H9 (cell line): ENCODE measurements around the gene KIAA0513. TPM values are rescaled to one million over a fixed set of nuclear protein-coding genes. Genes with fewer than 3 reads are reported as not detected.

Experiments
- DNase-seq: peaks from one replicate; pipeline ENCODE4 v3.0.0-alpha.2; 2017
- H2AFZ ChIP-seq: one replicate; pipeline ENCODE4 v1.6.1; 2013; ENCODE audit warnings: mild to moderate bottlenecking, low read length, control low read depth, moderate library complexity
- H2AK5ac ChIP-seq: 2 replicates; pipeline ENCODE4 v1.6.1; 2013; ENCODE audit warnings: low read length, control low read depth, mixed read lengths; ENCODE audit not compliant: insufficient read length
- H2BK120ac ChIP-seq: one replicate; pipeline ENCODE4 v1.6.1; 2013; ENCODE audit warnings: low read depth, mild to moderate bottlenecking, low read length, control low read depth, inconsistent platforms; ENCODE audit not compliant: poor library complexity, severe bottlenecking
- H2BK12ac ChIP-seq: 2 replicates; pipeline ENCODE4 v1.6.1; 2013; ENCODE audit warnings: low read length, control low read depth, mixed read lengths, low read depth; ENCODE audit not compliant: insufficient read length
- H2BK15ac ChIP-seq: 2 replicates; pipeline ENCODE4 v1.6.1; 2013; ENCODE audit warnings: low read depth, low read length, control low read depth
- H2BK20ac ChIP-seq: one replicate; pipeline ENCODE4 v1.6.1; 2013; ENCODE audit warnings: low read depth, mild to moderate bottlenecking, low read length, control low read depth, inconsistent platforms; ENCODE audit not compliant: poor library complexity, severe bottlenecking
- H2BK5ac ChIP-seq: 2 replicates; pipeline ENCODE4 v1.6.1; 2013; ENCODE audit warnings: low read length, control low read depth, mixed read lengths; ENCODE audit not compliant: insufficient read length
- H3K14ac ChIP-seq: 2 replicates; pipeline ENCODE4 v1.6.1; 2013; ENCODE audit warnings: low read length, control low read depth; ENCODE audit not compliant: insufficient read depth
- H3K18ac ChIP-seq: 2 replicates; pipeline ENCODE4 v1.6.1; 2013; ENCODE audit warnings: low read depth, mild to moderate bottlenecking, mixed read lengths, low read length, control low read depth; ENCODE audit not compliant: insufficient read length
- H3K23ac ChIP-seq: 2 replicates; pipeline ENCODE4 v1.6.1; 2013; ENCODE audit warnings: low read length, control low read depth, mixed read lengths, low read depth; ENCODE audit not compliant: insufficient read length
- H3K23me2 ChIP-seq: 2 replicates; pipeline ENCODE4 v1.6.1; 2013; ENCODE audit warnings: low read depth, mild to moderate bottlenecking, mixed read lengths, low read length, control low read depth; ENCODE audit not compliant: insufficient read length, poor library complexity, severe bottlenecking
- H3K27ac ChIP-seq: 2 replicates; pipeline ENCODE4 v1.5.1; 2013; ENCODE audit warnings: low read length, control low read depth, mixed read lengths, low read depth; ENCODE audit not compliant: insufficient read length
- H3K27me3 ChIP-seq: 2 replicates; pipeline ENCODE4 v1.6.1; 2013; ENCODE audit warnings: low read length, control low read depth, inconsistent platforms; ENCODE audit not compliant: insufficient read depth
- H3K4ac ChIP-seq: 2 replicates; pipeline ENCODE4 v1.6.1; 2013; ENCODE audit warnings: low read depth, mild to moderate bottlenecking, control low read depth, inconsistent platforms, low read length, moderate library complexity
- H3K4me1 ChIP-seq: 2 replicates; pipeline ENCODE4 v1.6.1; 2013; ENCODE audit warnings: low read length, control low read depth, inconsistent platforms; ENCODE audit not compliant: insufficient read depth
- H3K4me2 ChIP-seq: 2 replicates; pipeline ENCODE4 v1.6.1; 2013; ENCODE audit warnings: low read length, control low read depth, mixed read lengths; ENCODE audit not compliant: insufficient read length, insufficient read depth
- H3K56ac ChIP-seq: 2 replicates; pipeline ENCODE4 v1.6.1; 2013; ENCODE audit warnings: low read depth, mild to moderate bottlenecking, mixed read lengths, low read length, control low read depth; ENCODE audit not compliant: insufficient read length
- H3K79me1 ChIP-seq: 2 replicates; pipeline ENCODE4 v1.6.1; 2013; ENCODE audit warnings: low read depth, mild to moderate bottlenecking, moderate library complexity, low read length, control low read depth, inconsistent platforms; ENCODE audit not compliant: insufficient read depth, poor library complexity, severe bottlenecking
- H3K79me2 ChIP-seq: 2 replicates; pipeline ENCODE4 v1.6.1; 2013; ENCODE audit warnings: low read length, control low read depth, inconsistent platforms; ENCODE audit not compliant: insufficient read depth
- H3K9ac ChIP-seq: 2 replicates; pipeline ENCODE4 v1.6.1; 2013; ENCODE audit warnings: low read length, control low read depth, mixed read lengths; ENCODE audit not compliant: insufficient read length; ENCODE audit errors: extremely low read depth
- H3K9me3 ChIP-seq: one replicate; pipeline ENCODE4 v1.6.1; 2013; ENCODE audit warnings: low read depth, low read length, inconsistent platforms; ENCODE audit not compliant: control insufficient read depth
- H3T11ph ChIP-seq: one replicate; pipeline ENCODE4 v1.6.1; 2013; ENCODE audit warnings: mild to moderate bottlenecking, low read length, control low read depth, inconsistent platforms
- H4K20me1 ChIP-seq: one replicate; pipeline ENCODE4 v1.6.1; 2013; ENCODE audit not compliant: control insufficient read depth, insufficient read length, insufficient read depth
- H4K5ac ChIP-seq: 2 replicates; pipeline ENCODE4 v1.6.1; 2013; ENCODE audit warnings: low read depth, mild to moderate bottlenecking, mixed read lengths, low read length, control low read depth; ENCODE audit not compliant: insufficient read length
- H4K8ac ChIP-seq: replicated peaks from 2 replicates; pipeline ENCODE4 v1.6.1; 2013; ENCODE audit warnings: low read length, control low read depth, mixed read lengths, low read depth; ENCODE audit not compliant: insufficient read length
- H4K91ac ChIP-seq: 2 replicates; pipeline ENCODE4 v1.6.1; 2013; ENCODE audit warnings: low read depth, mild to moderate bottlenecking, moderate library complexity, mixed read lengths, low read length, control low read depth; ENCODE audit not compliant: insufficient read length
- H3K27ac Mint-ChIP-seq, 3 experiments: 2 replicates in 2 of 3; 3 replicates in 1 of 3; pipeline ENCODE4 v1.8.0; 2020 to 2021; ENCODE audit warnings: mixed read lengths in 3 of 3, mild to moderate bottlenecking in 1 of 3, moderate library complexity in 1 of 3
- H3K27me3 Mint-ChIP-seq: 2 replicates; pipeline ENCODE4 v1.8.0; 2021; ENCODE audit warnings: low read depth, mild to moderate bottlenecking, moderate library complexity, mixed read lengths
- H3K36me3 Mint-ChIP-seq, 3 experiments: 2 replicates in 2 of 3; 3 replicates in 1 of 3; pipeline ENCODE4 v1.8.0; 2020 to 2021; ENCODE audit warnings: low read depth in 3 of 3, mixed read lengths in 3 of 3; ENCODE audit not compliant: insufficient read depth in 1 of 3
- H3K4me1 Mint-ChIP-seq, 2 experiments: 2 replicates each; pipeline ENCODE4 v1.8.0; 2020; ENCODE audit warnings: mixed read lengths in 2 of 2
- H3K4me3 Mint-ChIP-seq, 2 experiments: 2 replicates in 1 of 2; 3 replicates in 1 of 2; pipeline ENCODE4 v1.8.0; 2020 to 2021; ENCODE audit warnings: mild to moderate bottlenecking in 2 of 2, mixed read lengths in 2 of 2, moderate library complexity in 1 of 2
- H3K9me3 Mint-ChIP-seq, 2 experiments: 2 replicates in 1 of 2; 3 replicates in 1 of 2; pipeline ENCODE4 v1.8.0; 2020; ENCODE audit warnings: mild to moderate bottlenecking in 2 of 2, mixed read lengths in 2 of 2, moderate library complexity in 1 of 2
- CTCF ChIP-seq: fragments of 200-600 bp; sonication (generic); conservative IDR thresholded peaks from 3 replicates; pipeline ENCODE4 v1.8.0; 2021; ENCODE audit warnings: antibody characterized with exemption, mild to moderate bottlenecking
- WGBS: extraction: QIAGEN DNeasy Blood & Tissue Kit; methylation state at CpG from one replicate; pipeline ENCODE4 v1.1.7; 2013; ENCODE audit warnings: missing lambda C conversion rate, low lambda C conversion rate, mixed read lengths; ENCODE audit not compliant: insufficient read length; ENCODE audit errors: extremely low coverage; 5-methylcytosine and 5-hydroxymethylcytosine counted together
- total RNA-seq: library from RNA; stranded (reverse); gene quantifications from 2 replicates; pipeline ENCODE4 v1.2.1, GENCODE V29; 2021

KIAA0513 gene
- total RNA-seq, 1 experiment from 2014 or later, result 4.7 TPM

- no peak overlapping the region for H2BK20ac ChIP-seq
- no peak overlapping the region for H2BK15ac ChIP-seq
- Mint-ChIP-seq H3K9me3 (no peaks in the 10 kb centered on the region), H3K27me3 (peaks cover 18% of the 10 kb centered on the region), H3K4me1 (peaks cover 12 to 20% of the 10 kb centered on the region in 2 experiments), H3K36me3 (no peaks in the 10 kb centered on the region; a peak in 1 of 7 replicates), H3K27ac (no peak overlapping the region), H3K4me3 (no peak overlapping the region)
- no peak overlapping the region for H4K91ac ChIP-seq
- H3K27ac ChIP-seq, result no peak overlapping the region
- no peak overlapping the region for H3K14ac ChIP-seq
- H3K9ac ChIP-seq, result no peak overlapping the region
- no peak overlapping the region for H4K5ac ChIP-seq
- no peak overlapping the region for H2AK5ac ChIP-seq
- no peaks in the 10 kb centered on the region for H3K79me1 ChIP-seq
- no peaks in the 10 kb centered on the region for H3K27me3 ChIP-seq
- WGBS, result no CpG with 5 or more reads among the region's 16 CpGs
- peak; percentile 55; the same call in 2 of the 3 replicates for TF ChIP-seq CTCF
- H3K23me2 ChIP-seq, result no peaks in the 10 kb centered on the region
- H2BK12ac ChIP-seq, result no peak overlapping the region
- DNase-seq, result peak; percentile 57
- no peak overlapping the region for H2BK5ac ChIP-seq
- no peaks in the 10 kb centered on the region for H3K79me2 ChIP-seq
- no peak overlapping the region for H2BK120ac ChIP-seq
- H3T11ph ChIP-seq, result no peak overlapping the region
- H3K4me1 ChIP-seq, result no peaks in the 10 kb centered on the region
- no peaks in the 10 kb centered on the region for H4K20me1 ChIP-seq
- H4K8ac ChIP-seq, result no peak overlapping the region
- H3K9me3 ChIP-seq, result no peaks in the 10 kb centered on the region
- no peak overlapping the region for H3K23ac ChIP-seq
- H3K18ac ChIP-seq, result no peak overlapping the region
- no peak overlapping the region for H2AFZ ChIP-seq
- no peak overlapping the region for H3K4ac ChIP-seq
- H3K56ac ChIP-seq, result no peak overlapping the region
- H3K4me2 ChIP-seq, result no peak overlapping the region
Measured at GRCh38 chr16:85056211-85056748, 28.7 kb downstream of the KIAA0513 start.
